HG03571 (cell line): ENCODE data around the gene FGD5.

Experiments used
- ATAC-seq: cut with Tn5 transposase; IDR thresholded peaks from one replicate; pipeline ENCODE4 v1.9.1; 2021; ENCODE audit not compliant: unreplicated experiment

FGD5 gene

GRCh38 chr3:14823910-14824629 lies 5.3 kb downstream of the FGD5 start:
- no peak for ATAC-seq

- no peak for ATAC-seq
These were observed 5.9 kb downstream of the FGD5 start for GRCh38 chr3:14824646-14825045.

GRCh38 chr3:14826069-14826468 lies 7.3 kb downstream of the FGD5 start:
- ATAC-seq: no peak

GRCh38 chr3:14827776-14828175 lies 9.0 kb downstream of the FGD5 start:
- no peak for ATAC-seq

- ATAC-seq: no peak
These were observed 11.0 kb downstream of the FGD5 start for GRCh38 chr3:14829811-14830210.

GRCh38 chr3:14831916-14832450 lies 13.2 kb downstream of the FGD5 start:
- ATAC-seq: no peak

GRCh38 chr3:14832975-14833722 lies 14.4 kb downstream of the FGD5 start:
- no peak for ATAC-seq

GRCh38 chr3:14834121-14834520 lies 15.4 kb downstream of the FGD5 start:
- ATAC-seq: no peak

- ATAC-seq: no peak
These were observed 16.2 kb downstream of the FGD5 start for GRCh38 chr3:14834807-14835466.

- ATAC-seq: no peak
These were observed 17.3 kb downstream of the FGD5 start for GRCh38 chr3:14836049-14836468.

GRCh38 chr3:14837186-14837877 lies 18.6 kb downstream of the FGD5 start:
- ATAC-seq: no peak

GRCh38 chr3:14837878-14838258 lies 19.1 kb downstream of the FGD5 start:
- no peak for ATAC-seq

- ATAC-seq: no peak
These were observed 20.5 kb downstream of the FGD5 start for GRCh38 chr3:14839236-14839635.

GRCh38 chr3:14841836-14842235 lies 23.1 kb downstream of the FGD5 start:
- ATAC-seq: no peak

GRCh38 chr3:14842277-14842676 lies 23.5 kb downstream of the FGD5 start:
- no peak for ATAC-seq

- no peak for ATAC-seq
These were observed 24.6 kb downstream of the FGD5 start for GRCh38 chr3:14843321-14843720.

GRCh38 chr3:14844386-14845170 lies 25.8 kb downstream of the FGD5 start:
- no peak for ATAC-seq

GRCh38 chr3:14845180-14845579 lies 26.4 kb downstream of the FGD5 start:
- no peak for ATAC-seq

- ATAC-seq: no peak
These were observed 27.1 kb downstream of the FGD5 start for GRCh38 chr3:14845826-14846225.

GRCh38 chr3:14846226-14846880 lies 27.6 kb downstream of the FGD5 start:
- ATAC-seq: no peak
